Nephron (organoid): ENCODE data around the gene SBNO1.

Experiments
- H3K27ac Mint-ChIP-seq, 3 experiments: 2 replicates each; pipeline ENCODE4 v1.8.0; 2020; ENCODE audit warnings: mixed read lengths in 3 of 3, mild to moderate bottlenecking in 2 of 3, moderate library complexity in 1 of 3
- H3K27me3 Mint-ChIP-seq: 2 replicates; pipeline ENCODE4 v1.8.0; 2021; ENCODE audit warnings: low read depth, mild to moderate bottlenecking, moderate library complexity, mixed read lengths
- H3K36me3 Mint-ChIP-seq: 2 replicates; pipeline ENCODE4 v1.8.0; 2020; ENCODE audit warnings: low read depth, mixed read lengths
- H3K4me1 Mint-ChIP-seq: 2 replicates; pipeline ENCODE4 v1.8.0; 2020; ENCODE audit warnings: mixed read lengths
- H3K4me3 Mint-ChIP-seq, 3 experiments: 2 replicates each; pipeline ENCODE4 v1.8.0; 2020; ENCODE audit warnings: mild to moderate bottlenecking in 3 of 3, mixed read lengths in 3 of 3, moderate library complexity in 2 of 3
- H3K9me3 Mint-ChIP-seq: 2 replicates; pipeline ENCODE4 v1.8.0; 2020; ENCODE audit warnings: mixed read lengths
- CTCF ChIP-seq, 3 experiments: fragments of 200-600 bp; sonication (generic); IDR thresholded peaks; one replicate each; pipeline ENCODE4 v1.5.0; 2021; ENCODE audit warnings: antibody characterized with exemption in 3 of 3; ENCODE audit not compliant: unreplicated experiment in 3 of 3

Gene SBNO1

GRCh38 chr12:123263196-123263817 lies 101.3 kb downstream of the SBNO1 start:
- no peak for TF ChIP-seq CTCF (IDR thresholded peaks at IDR 0.05; ENCODE audit: unreplicated experiment in 3 of 3)
- H3K4me3 Mint-ChIP-seq = no peak overlapping the region
- H3K4me1 Mint-ChIP-seq = peaks cover 18% of the 10 kb centered on the region
- no peaks in the 10 kb centered on the region for H3K27me3 Mint-ChIP-seq
- peak overlapping the region in 2 of 3 experiments; percentile 18 to 46 for H3K27ac Mint-ChIP-seq
- H3K36me3 Mint-ChIP-seq = peaks cover 75% of the 10 kb centered on the region
- H3K9me3 Mint-ChIP-seq = no peaks in the 10 kb centered on the region

DNA sequence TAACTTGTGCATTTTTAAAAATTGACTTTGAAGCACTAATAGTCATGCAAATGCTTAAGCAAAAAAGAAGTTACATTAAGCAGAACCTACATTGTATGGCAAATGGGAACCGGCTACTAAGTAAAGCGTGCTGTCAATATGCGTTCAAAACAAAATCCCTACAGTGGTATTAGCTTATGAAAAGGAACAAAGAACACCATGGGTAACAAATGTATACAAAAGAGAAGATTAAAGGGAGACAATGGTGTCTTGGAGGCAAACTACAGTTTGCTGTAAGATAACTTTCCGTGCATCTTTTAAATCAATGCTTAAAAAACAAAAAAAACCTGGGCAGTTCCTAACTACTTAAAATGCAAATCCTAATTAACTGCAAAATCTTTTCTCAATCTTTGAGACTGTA lies 103.5 kb downstream of the SBNO1 start:
- Mint-ChIP-seq H3K9me3 (no peaks in the 10 kb centered on the region), H3K27ac (no peak overlapping the region), H3K36me3 (peaks cover 85% of the 10 kb centered on the region), H3K27me3 (no peaks in the 10 kb centered on the region), H3K4me1 (peaks cover 5% of the 10 kb centered on the region), H3K4me3 (no peak overlapping the region)
- no peak for TF ChIP-seq CTCF (IDR thresholded peaks at IDR 0.05; ENCODE audit: unreplicated experiment in 3 of 3)

- Mint-ChIP-seq H3K4me3 (no peak overlapping the region), H3K4me1 (peaks cover 5% of the 10 kb centered on the region), H3K36me3 (peaks cover 84% of the 10 kb centered on the region), H3K27me3 (no peaks in the 10 kb centered on the region), H3K27ac (no peak overlapping the region), H3K9me3 (no peaks in the 10 kb centered on the region)
- TF ChIP-seq CTCF (IDR thresholded peaks at IDR 0.05; ENCODE audit: unreplicated experiment in 3 of 3) = no peak
Measured at GRCh38 chr12:123260081-123260480, 104.6 kb downstream of the SBNO1 start.

GRCh38 chr12:123258593-123258992 lies 106.1 kb downstream of the SBNO1 start:
- Mint-ChIP-seq H3K27ac (no peak overlapping the region), H3K4me3 (no peak overlapping the region), H3K4me1 (no peaks in the 10 kb centered on the region), H3K36me3 (peaks cover 89% of the 10 kb centered on the region), H3K9me3 (no peaks in the 10 kb centered on the region), H3K27me3 (no peaks in the 10 kb centered on the region)
- TF ChIP-seq CTCF (IDR thresholded peaks at IDR 0.05; ENCODE audit: unreplicated experiment in 3 of 3) = no peak

DNA sequence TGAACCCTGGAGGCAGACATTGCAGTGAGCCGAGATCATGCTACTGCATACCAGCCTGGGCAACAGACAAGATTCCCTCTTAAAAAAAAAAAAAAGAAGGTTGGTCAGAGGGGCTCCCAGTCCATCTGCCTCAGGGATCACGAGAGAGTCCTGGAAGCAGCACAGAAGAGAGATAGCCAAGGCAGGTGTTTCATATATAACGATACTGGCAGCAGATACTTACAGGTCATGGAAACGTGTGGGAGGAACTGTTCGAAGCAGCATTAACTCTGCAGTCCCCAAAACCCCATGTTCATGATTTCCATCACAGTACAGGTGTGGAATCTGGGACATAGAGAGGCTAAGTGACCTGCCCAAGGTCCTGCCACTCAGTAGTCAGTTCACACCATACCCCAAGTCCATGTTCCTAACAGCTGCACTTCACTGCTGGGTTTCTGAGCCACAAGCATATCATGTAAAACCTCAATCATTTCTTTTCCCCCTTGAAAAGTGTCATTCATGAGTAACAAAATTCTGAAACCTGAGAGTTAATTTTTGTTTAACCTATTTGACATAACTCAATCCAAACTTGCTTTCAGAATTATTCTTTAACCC lies 109.7 kb downstream of the SBNO1 start:
- Mint-ChIP-seq H3K4me3 (no peak overlapping the region), H3K4me1 (peaks cover 19% of the 10 kb centered on the region), H3K27me3 (no peaks in the 10 kb centered on the region), H3K36me3 (peaks cover 77% of the 10 kb centered on the region), H3K27ac (no peak overlapping the region), H3K9me3 (peaks cover 6% of the 10 kb centered on the region)
- TF ChIP-seq CTCF (IDR thresholded peaks at IDR 0.05; ENCODE audit: unreplicated experiment in 3 of 3) = no peak
